Measurements from ENCODE around the gene OR6K2.

DNA sequence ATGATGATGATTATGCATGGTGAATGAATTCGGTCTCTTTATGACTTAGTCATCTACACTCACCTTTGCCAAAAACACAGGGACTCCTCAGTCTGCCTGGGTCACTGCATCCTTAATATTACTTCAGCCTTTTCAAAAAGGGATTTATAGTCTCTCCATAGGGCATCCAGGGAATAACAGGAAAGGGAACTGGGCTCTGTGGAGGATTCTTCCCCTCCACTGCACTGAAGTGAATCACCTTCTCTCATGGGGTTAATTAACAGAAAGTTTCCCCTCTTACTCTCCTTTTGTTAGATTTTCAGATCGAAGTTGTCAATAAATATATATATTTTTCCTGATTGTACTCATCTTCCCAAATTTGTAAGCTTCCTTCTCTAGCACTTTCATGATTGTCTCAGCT is 20.2 kb upstream of the OR6K2 start, which contains the start of gene OR6K3:
- TF ChIP-seq, protein P1, sequence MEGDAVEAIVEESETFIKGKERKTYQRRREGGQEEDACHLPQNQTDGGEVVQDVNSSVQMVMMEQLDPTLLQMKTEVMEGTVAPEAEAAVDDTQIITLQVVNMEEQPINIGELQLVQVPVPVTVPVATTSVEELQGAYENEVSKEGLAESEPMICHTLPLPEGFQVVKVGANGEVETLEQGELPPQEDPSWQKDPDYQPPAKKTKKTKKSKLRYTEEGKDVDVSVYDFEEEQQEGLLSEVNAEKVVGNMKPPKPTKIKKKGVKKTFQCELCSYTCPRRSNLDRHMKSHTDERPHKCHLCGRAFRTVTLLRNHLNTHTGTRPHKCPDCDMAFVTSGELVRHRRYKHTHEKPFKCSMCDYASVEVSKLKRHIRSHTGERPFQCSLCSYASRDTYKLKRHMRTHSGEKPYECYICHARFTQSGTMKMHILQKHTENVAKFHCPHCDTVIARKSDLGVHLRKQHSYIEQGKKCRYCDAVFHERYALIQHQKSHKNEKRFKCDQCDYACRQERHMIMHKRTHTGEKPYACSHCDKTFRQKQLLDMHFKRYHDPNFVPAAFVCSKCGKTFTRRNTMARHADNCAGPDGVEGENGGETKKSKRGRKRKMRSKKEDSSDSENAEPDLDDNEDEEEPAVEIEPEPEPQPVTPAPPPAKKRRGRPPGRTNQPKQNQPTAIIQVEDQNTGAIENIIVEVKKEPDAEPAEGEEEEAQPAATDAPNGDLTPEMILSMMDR (IDR thresholded peaks at IDR 0.05): no peak
- no peak for TF ChIP-seq POLR2AphosphoS5 (IDR thresholded peaks at IDR 0.05)
- TF ChIP-seq POLR2A (IDR thresholded peaks at IDR 0.05): no peak

Data from prostate gland (tissue), 2 donors.